Middle frontal gyrus (tissue), 1 donor: Measurements from ENCODE around the gene TMEM131.

ENCODE experiments used
- DNase-seq: peaks from one replicate; pipeline ENCODE4 v3.0.0-alpha.2; 2015; ENCODE audit warnings: low spot score; ENCODE audit errors: extremely low spot score

TMEM131 gene

GRCh38 chr2:97724946-97725688, 270.6 kb downstream of the TMEM131 start:
- DNase-seq: no peak

- DNase-seq: no peak
Observed at GRCh38 chr2:97724501-97724900, 271.2 kb downstream of the TMEM131 start.

- DNase-seq: no peak
Observed at GRCh38 chr2:97724073-97724410, 271.7 kb downstream of the TMEM131 start.

GRCh38 chr2:97723156-97724072, 272.3 kb downstream of the TMEM131 start:
- DNase-seq: no peak

GRCh38 chr2:97722227-97722626, 273.5 kb downstream of the TMEM131 start:
- no peak for DNase-seq

GRCh38 chr2:97720746-97721145, 275.0 kb downstream of the TMEM131 start:
- DNase-seq: no peak

GRCh38 chr2:97719362-97720155, 276.2 kb downstream of the TMEM131 start:
- no peak for DNase-seq

- DNase-seq: no peak
Observed at GRCh38 chr2:97718942-97719341, 276.8 kb downstream of the TMEM131 start.

- no peak for DNase-seq
Observed at GRCh38 chr2:97718051-97718882, 277.5 kb downstream of the TMEM131 start.

- no peak for DNase-seq
Observed at GRCh38 chr2:97717613-97717995, 278.1 kb downstream of the TMEM131 start.

GRCh38 chr2:97716695-97717612, 278.8 kb downstream of the TMEM131 start:
- DNase-seq: no peak

GRCh38 chr2:97715951-97716694, 279.6 kb downstream of the TMEM131 start:
- DNase-seq: no peak

GRCh38 chr2:97714950-97715652, 280.6 kb downstream of the TMEM131 start:
- no peak for DNase-seq

- no peak for DNase-seq
Observed at GRCh38 chr2:97714084-97714949, 281.4 kb downstream of the TMEM131 start.

GRCh38 chr2:97713296-97714083, 282.3 kb downstream of the TMEM131 start, which contains the start of gene ZAP70:
Gene ZAP70, plus strand, starts transcription at chr2:97713576. Its CDS starts 10,461 bp downstream, at chr2:97724037.
- DNase-seq: no peak

- no peak for DNase-seq
Observed at GRCh38 chr2:97712693-97713295, 283.0 kb downstream of the TMEM131 start.
